ENCODE data around the gene USF1. TPM values are rescaled to one million over a fixed set of nuclear protein-coding genes. Genes with fewer than 3 reads are reported as not detected.

The USF1 gene
- total and polyA plus RNA-seq, 2 donors: 46.7 to 55.9 TPM

DNA sequence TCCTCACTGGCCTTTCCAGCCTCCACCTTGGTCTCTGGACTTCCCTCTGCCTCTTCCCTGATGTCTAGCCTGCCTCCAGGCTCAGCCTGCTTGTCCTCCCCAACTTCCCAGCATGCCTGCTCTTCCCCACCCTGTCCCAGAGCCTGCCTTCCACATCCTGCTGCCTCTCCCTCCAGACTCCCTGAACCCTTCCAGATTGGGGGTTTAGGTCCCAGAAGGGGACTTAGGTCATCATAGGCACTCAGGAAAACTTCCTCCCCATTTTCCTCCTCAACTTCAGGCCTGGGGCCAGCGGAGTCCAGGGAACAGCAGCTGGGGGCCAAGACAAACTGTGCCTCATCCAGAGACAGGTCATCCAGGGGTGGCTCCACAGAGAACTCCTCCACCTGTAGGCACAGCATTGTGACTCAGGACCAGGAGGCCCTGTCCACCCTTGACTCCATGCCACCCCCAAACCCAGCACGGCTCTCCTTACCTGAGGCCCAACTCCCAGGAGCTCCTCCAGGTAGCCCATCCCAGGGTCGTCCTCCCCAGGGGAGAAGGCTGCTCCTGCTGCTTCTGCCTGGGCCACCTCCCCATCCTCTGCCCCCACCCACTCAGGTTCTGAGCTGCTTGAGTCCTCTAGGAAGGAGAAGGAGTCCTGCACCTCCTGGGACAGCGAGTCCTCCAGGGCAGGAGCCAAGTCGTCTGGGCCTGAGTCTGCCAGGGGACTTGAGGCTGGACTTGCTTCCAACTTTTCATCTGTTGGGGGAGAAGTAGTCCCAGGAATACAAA lies 3.4 kb upstream of the USF1 start:
- whole genome bisulfite sequencing: 88% methylated on average over 5 of the region's 5 CpGs
- Histone ChIP-seq H3K4me1 (ENCODE audit: insufficient read depth) (peaks cover 2% of the 10 kb centered on the region), H3K36me3 (ENCODE audit: insufficient read depth) (no peaks in the 10 kb centered on the region), H3K27ac (ENCODE audit: low read depth) (no peak overlapping the region), H3K4me3 (ENCODE audit: low read depth, low read length) (no peak overlapping the region)
- no peak for DNase-seq (ENCODE audit: extremely low spot score)

DNA sequence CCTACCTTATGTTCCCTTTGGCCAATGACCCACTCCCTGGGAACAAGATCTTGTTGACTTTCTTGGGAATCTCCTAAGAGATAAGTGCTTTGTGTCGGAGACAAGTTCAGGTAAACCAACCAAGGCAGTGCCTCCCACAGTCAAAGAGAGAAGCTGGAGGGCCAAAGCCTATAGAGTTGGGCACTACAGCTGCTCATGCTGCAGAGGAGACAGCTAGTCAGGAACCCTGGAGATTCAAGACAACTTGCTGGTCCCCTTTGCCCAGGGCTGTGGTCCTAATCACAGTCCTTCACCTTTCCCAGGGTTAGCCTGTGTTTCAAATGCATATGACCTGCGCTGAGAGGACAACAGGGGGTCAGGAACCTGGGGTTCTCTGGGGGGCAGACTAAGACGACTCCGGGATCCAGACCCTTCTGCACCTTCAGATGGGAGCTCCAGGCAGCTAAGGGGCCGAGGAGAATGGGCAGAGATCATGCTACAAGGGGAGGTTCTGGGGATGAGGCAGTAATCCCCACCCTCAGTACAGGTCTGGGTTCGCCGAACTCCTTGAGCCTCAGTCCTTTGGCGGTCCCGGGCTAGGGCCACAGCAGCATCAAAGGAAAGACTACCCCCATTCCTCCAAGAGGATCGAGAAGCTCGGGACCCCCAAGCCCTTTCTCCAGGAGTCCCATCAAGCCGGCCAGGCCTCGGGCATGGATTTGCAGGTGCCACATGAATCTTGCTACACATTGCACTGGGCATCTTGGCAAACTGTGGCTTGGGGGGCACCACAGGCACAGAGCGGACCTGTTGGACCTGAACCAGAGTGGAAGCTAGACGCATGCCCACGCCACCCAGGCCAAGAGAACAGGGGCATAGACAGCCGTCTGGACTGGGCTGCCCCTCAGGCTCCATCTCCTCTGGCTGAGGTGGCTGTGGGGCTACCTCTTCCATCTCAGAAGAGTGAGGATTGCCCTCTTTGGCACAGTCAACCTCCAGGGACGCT lies 2.0 kb upstream of the USF1 start:
- peaks cover 2% of the 10 kb centered on the region for H3K4me1 ChIP-seq (ENCODE audit: insufficient read depth)
- H3K27ac ChIP-seq (ENCODE audit: low read depth): no peak overlapping the region
- no peaks in the 10 kb centered on the region for H3K36me3 ChIP-seq (ENCODE audit: insufficient read depth)
- no peak overlapping the region for H3K4me3 ChIP-seq (ENCODE audit: low read depth, low read length)
- no peak for DNase-seq (ENCODE audit: extremely low spot score)
- WGBS: 97% methylated on average over 18 of the region's 18 CpGs

DNA sequence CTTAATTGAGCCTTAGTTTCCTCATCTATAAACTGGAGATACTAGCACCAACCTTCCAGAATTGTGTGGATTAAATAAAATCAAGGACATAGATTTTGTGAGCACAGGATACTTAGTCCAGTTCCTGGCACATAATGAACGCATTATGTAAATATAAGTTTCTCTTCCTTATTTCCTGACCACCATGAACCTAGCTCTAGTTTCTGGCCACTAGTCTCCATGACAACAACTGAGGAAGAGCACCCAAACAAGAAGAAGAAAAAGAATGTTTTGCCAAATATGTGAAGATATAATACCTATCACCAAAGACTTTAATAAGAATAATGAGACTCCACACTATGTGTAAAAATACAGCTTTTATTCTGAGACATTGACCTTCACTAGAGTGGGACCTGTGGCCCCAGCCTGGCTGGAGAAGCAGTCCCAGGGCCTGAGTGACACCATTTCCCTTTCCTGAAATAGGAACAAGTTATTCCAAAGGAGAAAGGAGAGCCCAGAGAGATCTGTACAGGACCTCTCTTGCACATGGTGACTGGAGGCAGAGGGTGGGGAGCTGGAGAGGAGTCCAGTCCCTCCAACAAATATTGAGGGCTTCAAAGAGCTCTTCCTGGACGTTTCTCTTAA lies 940 bp upstream of the USF1 start:
- H3K4me3 ChIP-seq (ENCODE audit: low read depth, low read length): no peak overlapping the region
- H3K27ac ChIP-seq (ENCODE audit: low read depth): peak overlapping the region; percentile 83
- DNase-seq (ENCODE audit: extremely low spot score): no peak
- H3K36me3 ChIP-seq (ENCODE audit: insufficient read depth): no peaks in the 10 kb centered on the region
- peaks cover 2% of the 10 kb centered on the region for H3K4me1 ChIP-seq (ENCODE audit: insufficient read depth)
- WGBS: 65% methylated on average over 2 of the region's 2 CpGs

DNA sequence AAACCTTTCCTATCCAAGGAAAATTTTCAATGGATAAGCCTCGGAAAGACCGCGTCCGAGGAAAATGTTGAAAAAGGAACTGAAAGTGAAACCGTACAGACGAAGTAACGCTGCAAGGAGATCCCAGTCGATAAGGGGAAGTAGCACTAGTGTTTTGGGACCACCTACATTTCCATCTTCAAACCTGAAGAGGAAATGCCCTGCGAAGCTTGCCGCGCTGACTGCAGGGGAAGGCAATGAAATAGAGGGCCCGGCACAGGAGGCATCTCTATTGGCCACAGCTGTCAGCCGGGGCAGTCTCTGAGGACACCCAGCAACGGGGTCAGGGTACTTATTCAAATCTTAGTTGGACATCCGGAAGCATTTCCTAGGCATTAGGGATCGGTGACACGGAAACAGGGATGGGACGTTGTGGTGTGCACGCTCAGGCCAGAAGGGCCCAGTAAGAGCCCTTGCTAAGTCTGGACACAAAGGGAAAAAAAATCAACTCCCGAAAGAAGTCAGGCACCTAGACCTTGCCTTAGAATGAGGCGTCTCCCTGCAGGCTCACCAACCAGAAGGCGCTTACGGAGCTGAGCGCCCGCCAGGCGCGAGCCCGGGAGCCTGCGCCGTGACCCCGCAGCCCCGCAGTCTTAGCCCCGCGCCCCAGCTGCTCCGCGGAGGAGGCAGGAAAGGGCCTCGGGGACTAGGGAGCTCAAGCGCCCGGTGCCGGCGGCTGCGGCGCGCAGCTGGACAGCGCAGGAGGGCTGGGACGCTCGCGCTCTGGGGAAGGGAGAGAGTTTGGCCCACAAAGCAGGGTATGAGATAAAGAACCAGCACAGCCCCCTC lies 655 bp downstream of the USF1 start:
- Histone ChIP-seq H3K4me3 (ENCODE audit: low read depth, low read length) (peak overlapping the region; percentile 79), H3K27ac (ENCODE audit: low read depth) (peak overlapping the region; percentile 93), H3K36me3 (ENCODE audit: insufficient read depth) (no peaks in the 10 kb centered on the region), H3K4me1 (ENCODE audit: insufficient read depth) (peaks cover 2% of the 10 kb centered on the region)
- WGBS: under 1% methylated on average over 48 of the region's 48 CpGs
- peak; percentile 33 for DNase-seq (ENCODE audit: extremely low spot score)

DNA sequence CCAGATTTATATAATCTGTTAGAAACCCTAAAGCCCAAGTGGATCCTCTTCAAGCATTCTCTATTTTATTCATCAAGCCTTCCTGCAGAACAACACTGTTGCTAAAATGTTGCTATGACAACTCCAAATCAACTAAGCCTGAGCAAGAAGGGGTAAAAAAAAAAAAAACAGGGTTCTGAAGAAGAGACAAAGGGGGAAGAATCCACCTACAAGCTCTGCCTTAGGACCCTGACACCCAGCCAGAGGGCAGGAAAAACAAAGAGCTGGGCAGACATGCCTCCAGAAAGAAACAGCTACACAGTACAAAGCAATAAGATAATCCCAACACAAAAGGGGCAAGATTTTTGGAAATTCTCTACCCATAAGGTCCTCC lies 1.3 kb downstream of the USF1 start:
- Histone ChIP-seq H3K4me1 (ENCODE audit: insufficient read depth) (peaks cover 2% of the 10 kb centered on the region), H3K36me3 (ENCODE audit: insufficient read depth) (no peaks in the 10 kb centered on the region), H3K4me3 (ENCODE audit: low read depth, low read length) (peak overlapping the region; percentile 79), H3K27ac (ENCODE audit: low read depth) (peak overlapping the region; percentile 19)
- no peak for DNase-seq (ENCODE audit: extremely low spot score)

DNA sequence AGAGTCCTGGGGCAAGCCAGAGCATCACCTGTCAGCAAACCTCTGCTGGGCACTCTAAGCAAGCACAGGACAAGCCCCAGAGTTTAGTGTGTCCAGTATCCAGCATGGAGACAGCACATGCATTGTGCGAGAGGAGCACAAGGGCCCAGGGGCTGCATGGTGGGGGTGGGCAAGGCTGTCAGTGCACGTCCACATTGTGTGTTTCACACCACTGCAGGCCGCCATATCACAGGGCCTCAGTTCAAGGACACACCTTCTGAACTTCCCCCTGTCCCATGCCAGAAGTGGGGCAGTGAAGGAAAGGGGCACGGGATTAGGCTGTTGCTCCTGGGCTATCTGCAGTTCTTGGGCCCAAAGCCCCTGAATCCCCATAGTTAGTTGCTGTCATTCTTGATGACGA lies 6.2 kb downstream of the USF1 start:
- H3K27ac ChIP-seq (ENCODE audit: low read depth): no peak overlapping the region
- DNase-seq (ENCODE audit: extremely low spot score): no peak
- no peaks in the 10 kb centered on the region for H3K4me1 ChIP-seq (ENCODE audit: insufficient read depth)
- 75% methylated on average over 5 of the region's 5 CpGs for WGBS
- H3K4me3 ChIP-seq (ENCODE audit: low read depth, low read length): no peak overlapping the region
- H3K36me3 ChIP-seq (ENCODE audit: insufficient read depth): no peaks in the 10 kb centered on the region

DNA sequence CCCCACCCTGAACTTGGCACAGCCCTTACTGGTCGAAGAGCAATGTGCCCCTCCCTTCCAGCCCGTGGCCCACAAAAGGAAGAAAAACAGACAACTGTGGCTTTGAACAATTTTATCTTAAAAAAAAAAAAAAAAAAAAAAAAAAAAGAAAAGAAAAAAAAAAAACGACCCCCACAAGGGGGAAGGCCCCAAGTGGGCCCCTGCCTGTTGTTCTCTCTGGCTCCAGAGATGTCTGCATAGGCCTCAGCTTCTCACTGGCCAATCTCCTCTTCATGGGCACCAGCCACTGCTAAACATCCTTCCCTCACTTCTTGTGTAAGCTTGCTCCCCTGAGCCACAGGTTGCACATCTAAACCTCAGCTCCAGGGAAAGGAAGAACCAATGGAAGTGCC lies 6.6 kb downstream of the USF1 start:
- WGBS: 8% methylated on average over 3 of the region's 3 CpGs

DNA sequence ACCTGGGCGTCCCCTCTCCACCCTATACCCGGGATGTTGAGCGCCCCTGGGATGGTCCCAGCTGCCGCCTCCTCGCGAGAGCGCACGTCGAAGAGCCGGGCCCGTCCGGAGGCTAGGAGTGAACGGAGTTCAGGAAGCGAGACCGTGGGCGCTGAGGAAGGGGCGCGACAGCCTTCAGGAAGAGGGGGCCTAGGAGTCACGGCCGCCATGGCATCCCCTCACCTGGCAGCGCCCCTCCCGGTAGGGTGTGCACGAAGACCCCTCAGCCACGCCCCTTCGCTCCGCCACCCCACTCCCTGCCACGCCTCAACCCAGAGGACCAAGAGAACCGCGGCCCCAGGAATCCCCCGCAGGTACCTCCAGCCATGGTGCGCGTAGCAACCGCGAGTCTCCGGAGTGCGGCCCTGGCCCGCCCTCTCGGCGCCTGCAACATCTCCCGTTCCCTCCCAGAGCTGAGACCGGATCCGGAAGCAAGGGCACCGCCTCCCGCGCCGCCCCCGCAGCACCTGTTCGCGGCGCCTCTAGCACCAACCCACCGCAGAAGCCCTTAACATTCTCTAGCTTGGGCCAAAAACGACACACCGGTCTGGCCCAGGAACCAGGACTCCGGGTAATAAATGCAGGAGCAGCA lies 7.1 kb downstream of the USF1 start, which contains the start of gene TSTD1:
Gene TSTD1, minus strand, starts transcription at position 442 of the 631 bp plus-strand sequence. Its CDS starts 75 bp downstream, at position 367.
- H3K4me3 ChIP-seq (ENCODE audit: low read depth, low read length): peak within 1 kb of the TSS; percentile 45
- 31% methylated on average over 54 of the region's 54 CpGs for WGBS
- H3K4me1 ChIP-seq (ENCODE audit: insufficient read depth): no peaks in the 10 kb centered on the region
- H3K36me3 ChIP-seq (ENCODE audit: insufficient read depth): no peaks in the 10 kb centered on the region
- H3K27ac ChIP-seq (ENCODE audit: low read depth): peak within 1 kb of the TSS; percentile 11
- DNase-seq (ENCODE audit: extremely low spot score): no peak

More for the DNA sequence above, 6.6 kb downstream of the USF1 start:
- no peaks in the 10 kb centered on the region for H3K4me1 ChIP-seq (ENCODE audit: insufficient read depth)
- H3K27ac ChIP-seq (ENCODE audit: low read depth): no peak overlapping the region
- no peak overlapping the region for H3K4me3 ChIP-seq (ENCODE audit: low read depth, low read length)
- DNase-seq (ENCODE audit: extremely low spot score): no peak
- H3K36me3 ChIP-seq (ENCODE audit: insufficient read depth): no peaks in the 10 kb centered on the region

DNA sequence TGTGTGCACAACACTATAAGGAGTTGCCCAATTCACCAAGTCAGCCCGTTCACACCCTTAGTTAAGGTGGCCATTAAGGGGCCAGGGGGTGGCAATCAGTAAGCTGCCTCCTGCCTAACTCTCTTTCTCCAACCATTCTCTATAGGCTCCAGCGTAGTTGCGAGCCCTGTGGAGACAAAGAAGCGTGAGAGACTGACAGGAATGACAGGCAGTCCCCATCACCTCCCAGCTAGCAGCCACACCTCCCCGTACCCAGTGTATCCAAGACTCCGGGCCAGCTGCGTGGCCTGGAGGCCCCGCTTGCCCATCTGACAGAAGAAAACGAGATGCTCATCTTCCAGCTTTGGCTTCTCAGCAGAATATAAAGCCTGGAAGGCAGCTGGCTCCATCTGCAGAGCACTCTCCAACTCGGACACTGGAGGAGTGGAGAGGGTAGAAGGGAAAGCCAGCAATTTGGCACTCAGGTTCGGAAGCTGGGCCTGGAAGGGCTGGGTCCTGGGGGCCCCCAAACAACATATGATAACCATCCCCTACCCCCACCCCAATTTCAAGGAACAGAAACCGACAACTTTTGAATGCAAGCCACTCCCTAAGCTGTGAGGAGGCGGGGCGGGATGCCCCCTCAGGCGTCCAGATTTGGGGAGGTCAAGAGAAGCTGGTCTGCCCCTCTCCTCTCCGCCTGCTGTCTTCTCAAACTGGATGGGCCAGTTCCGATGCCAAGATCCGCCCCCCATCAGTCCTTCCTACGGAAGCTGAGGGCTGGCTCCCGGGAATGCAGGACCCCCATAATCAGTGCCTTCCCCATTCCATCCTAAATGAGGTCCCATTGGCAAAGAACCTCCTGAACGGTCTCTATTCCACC lies 7.9 kb downstream of the USF1 start:
- no peaks in the 10 kb centered on the region for H3K36me3 ChIP-seq (ENCODE audit: insufficient read depth)
- H3K27ac ChIP-seq (ENCODE audit: low read depth): peak overlapping the region; percentile 11
- DNase-seq (ENCODE audit: extremely low spot score): no peak
- H3K4me3 ChIP-seq (ENCODE audit: low read depth, low read length): peak overlapping the region; percentile 45
- WGBS: 50% methylated on average over 21 of the region's 21 CpGs
- no peaks in the 10 kb centered on the region for H3K4me1 ChIP-seq (ENCODE audit: insufficient read depth)

DNA sequence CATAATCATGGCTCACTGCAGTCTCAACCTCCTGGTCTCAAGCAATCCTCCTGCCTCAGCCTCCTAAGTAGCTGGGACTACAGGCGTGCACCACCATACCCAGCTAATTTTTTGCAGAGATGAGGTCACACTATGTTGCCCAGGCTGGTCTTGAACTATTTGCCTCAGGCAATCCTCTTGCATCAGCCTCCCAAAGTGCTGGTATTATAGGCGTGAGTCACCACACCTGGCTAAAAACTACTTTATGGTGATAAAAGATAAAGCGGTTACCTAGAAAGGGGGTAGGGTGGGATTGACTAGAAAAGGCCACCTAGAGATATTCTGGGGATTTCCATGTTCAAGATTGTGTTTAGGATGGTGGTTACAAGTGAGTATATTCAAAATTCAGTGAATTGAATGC lies 12.0 kb downstream of the USF1 start:
- DNase-seq (ENCODE audit: extremely low spot score): no peak
- Histone ChIP-seq H3K36me3 (ENCODE audit: insufficient read depth) (no peaks in the 10 kb centered on the region), H3K27ac (ENCODE audit: low read depth) (no peak overlapping the region), H3K4me3 (ENCODE audit: low read depth, low read length) (no peak overlapping the region), H3K4me1 (ENCODE audit: insufficient read depth) (no peaks in the 10 kb centered on the region)
- WGBS: 96% methylated on average over 3 of the region's 3 CpGs

DNA sequence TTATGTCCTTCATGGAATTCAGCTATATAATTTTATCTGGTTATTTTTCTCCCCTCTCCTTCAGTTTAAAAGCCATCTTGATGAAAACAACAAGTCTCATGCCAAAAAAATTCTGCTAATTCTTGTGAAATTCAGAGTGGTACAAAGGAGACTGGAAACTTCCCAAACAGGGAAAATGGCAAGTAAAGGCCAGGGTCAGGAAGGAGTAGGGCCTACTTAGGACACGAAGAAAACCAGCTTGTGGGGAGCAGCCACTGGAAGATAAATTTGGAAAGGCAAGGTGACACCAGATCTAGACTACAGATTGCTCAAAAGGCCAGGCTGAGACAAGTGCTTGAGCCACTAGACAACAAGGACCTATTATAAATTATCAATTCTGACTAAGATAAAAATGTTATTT lies 13.4 kb downstream of the USF1 start:
- H3K4me3 ChIP-seq (ENCODE audit: low read depth, low read length): no peak overlapping the region
- H3K4me1 ChIP-seq (ENCODE audit: insufficient read depth): no peaks in the 10 kb centered on the region
- WGBS: 72% methylated on average over 1 of the region's 1 CpG
- no peaks in the 10 kb centered on the region for H3K36me3 ChIP-seq (ENCODE audit: insufficient read depth)
- no peak for DNase-seq (ENCODE audit: extremely low spot score)
- H3K27ac ChIP-seq (ENCODE audit: low read depth): no peak overlapping the region

DNA sequence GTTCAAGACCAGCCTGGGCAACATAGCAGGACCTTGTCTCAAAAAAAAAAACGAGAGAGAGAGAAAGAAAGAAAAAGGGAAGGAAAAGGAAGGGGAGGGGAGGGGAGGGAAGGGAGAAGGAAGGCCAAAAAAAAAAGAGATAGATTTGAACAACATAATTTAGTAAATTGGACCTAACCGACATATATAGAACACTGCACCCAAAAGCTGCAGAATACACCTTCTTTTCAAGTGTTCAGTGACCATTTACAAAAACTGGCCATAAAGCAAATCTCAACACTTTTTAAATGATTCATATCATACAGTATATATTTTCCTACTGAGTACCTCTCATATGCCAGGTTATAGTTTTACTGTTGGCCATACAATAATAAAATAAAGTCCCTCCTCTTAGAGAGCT lies 13.9 kb downstream of the USF1 start:
- DNase-seq (ENCODE audit: extremely low spot score): no peak
- Histone ChIP-seq H3K36me3 (ENCODE audit: insufficient read depth) (no peaks in the 10 kb centered on the region), H3K4me3 (ENCODE audit: low read depth, low read length) (no peak overlapping the region), H3K4me1 (ENCODE audit: insufficient read depth) (no peaks in the 10 kb centered on the region), H3K27ac (ENCODE audit: low read depth) (no peak overlapping the region)
- 75% methylated on average over 2 of the region's 2 CpGs for WGBS

Data from urinary bladder (tissue), 4 donors.